Gastroesophageal sphincter (tissue), 3 donors: ENCODE results near the gene POLR2H.

ENCODE experiments used
- CTCF ChIP-seq, 4 experiments: fragments of 200-600 bp in 2 of 4; fragments of 450-650 bp in 2 of 4; sonication (generic) in 1 of 4; IDR thresholded peaks; one replicate each; pipeline ENCODE4 v1.5.1; 2017 to 2019; ENCODE audit warnings: antibody characterized with exemption in 4 of 4, mild to moderate bottlenecking in 2 of 4, moderate library complexity in 2 of 4
- EP300 ChIP-seq: sonication (generic); formaldehyde crosslinking; IDR thresholded peaks from one replicate; pipeline ENCODE4 v1.6.1; 2017; ENCODE audit warnings: antibody characterized with exemption, mild to moderate bottlenecking
- POLR2A ChIP-seq, 2 donors: fragments of 450-650 bp; IDR thresholded peaks; one replicate each; pipeline ENCODE4 v1.6.1; 2017; ENCODE audit warnings: antibody characterized with exemption in 2 of 2, mild to moderate bottlenecking in 2 of 2, moderate library complexity in 1 of 2
- POLR2AphosphoS5 ChIP-seq: sonication (generic); formaldehyde crosslinking; IDR thresholded peaks from one replicate; pipeline ENCODE4 v1.6.1; 2017; ENCODE audit warnings: antibody characterized with exemption

- TF ChIP-seq CTCF (IDR thresholded peaks at IDR 0.05), result no peak
- TF ChIP-seq POLR2A (IDR thresholded peaks at IDR 0.05), result no peak
- TF ChIP-seq POLR2AphosphoS5, result no peak
- no peak for TF ChIP-seq EP300
Measured at GRCh38 chr3:184344579-184345316, 16.8 kb upstream of the POLR2H start.
